ENCODE results near the gene LHX3. TPM values are rescaled to one million over a fixed set of nuclear protein-coding genes. Genes with fewer than 3 reads are reported as not detected.

The LHX3 gene
- polyA plus RNA-seq, 2 of the 4 experiments (the other 2 are of a cell fraction), result 0.03 TPM; not detected in 1

DNA sequence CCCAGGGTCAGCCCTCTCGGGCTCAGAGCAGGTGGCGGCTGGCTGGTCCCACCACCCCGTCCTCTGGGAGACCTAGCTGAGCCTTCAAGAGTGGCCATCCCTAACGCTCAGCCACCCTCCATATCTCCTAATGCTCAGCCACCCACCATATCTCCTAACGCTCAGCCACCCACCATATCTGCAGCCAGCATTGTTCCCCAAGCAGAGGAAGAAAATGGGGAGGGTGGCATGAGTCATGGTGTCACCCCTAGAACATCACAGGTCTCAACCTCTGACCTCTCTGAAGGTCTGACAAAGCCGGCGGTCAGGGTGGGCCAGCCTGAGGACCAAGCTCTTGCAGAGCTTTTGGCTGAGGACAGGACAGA lies 14.7 kb downstream of the LHX3 start (continued):
- TF ChIP-seq HOXB5 (CRISPR knock-in tag; IDR thresholded peaks at IDR 0.05), result no peak
- TF ChIP-seq HOXB13 (CRISPR knock-in tag; IDR thresholded peaks at IDR 0.05; ENCODE audit: low read depth), result no peak
- TF ChIP-seq MAFK (IDR thresholded peaks at IDR 0.05; ENCODE audit: partially characterized antibody), result no peak
- no peak for TF ChIP-seq SREBF2 (IDR thresholded peaks at IDR 0.05)
- TF ChIP-seq TP53 (CRISPR knock-in tag; IDR thresholded peaks at IDR 0.05), result no peak

DNA sequence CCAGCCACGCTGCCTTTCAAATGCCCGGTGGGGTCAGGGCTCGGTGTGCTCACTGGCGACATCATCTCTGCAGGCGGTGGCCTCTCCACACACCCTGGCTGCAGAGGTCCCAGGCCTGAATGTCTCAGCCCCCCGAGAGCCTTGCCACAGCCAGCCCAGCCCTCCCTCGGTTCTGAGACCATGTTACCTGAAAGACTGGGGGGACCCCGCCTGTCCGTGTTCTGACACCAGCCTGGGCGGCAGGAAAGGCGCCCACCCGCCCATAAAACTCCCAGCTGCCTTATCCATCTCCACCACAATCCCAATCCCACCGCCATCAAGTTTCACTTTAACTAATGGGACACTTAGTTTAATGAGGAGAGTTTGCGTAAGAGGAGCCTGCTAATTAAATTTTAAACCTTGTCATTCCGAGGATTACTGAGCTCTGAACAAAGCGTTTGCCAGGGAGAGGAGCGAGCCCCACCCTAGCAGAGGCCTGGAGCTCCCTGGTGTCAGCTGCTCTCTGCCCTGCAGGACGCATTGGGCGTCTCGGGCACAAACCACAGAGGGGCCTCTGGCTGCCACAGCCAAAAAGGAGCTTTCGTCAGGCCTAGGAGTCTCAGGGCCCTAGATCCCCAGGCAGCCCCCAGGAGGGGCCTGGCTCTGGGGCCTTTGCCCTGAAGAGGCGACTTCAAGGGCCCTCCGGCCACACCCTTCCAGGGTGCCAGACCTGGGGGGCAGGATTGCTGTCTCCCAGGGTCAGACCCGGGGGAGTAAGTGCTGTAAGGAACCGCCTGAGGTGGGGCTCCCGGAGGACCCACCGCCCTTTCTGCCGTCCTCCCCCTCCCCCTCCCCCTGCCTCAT lies 15.3 kb downstream of the LHX3 start:
- no peak overlapping the region for H3K4me3 ChIP-seq
- H3K27ac ChIP-seq, result no peak overlapping the region
- CTCF ChIA-PET, result interaction anchor here (0.8 to 2.0 kb wide), 4 partner anchors 11 to 238 kb away, joined by 3 to 7 read pairs (median 3); no protein-coding TSS in a partner anchor
- WGBS (ENCODE audit: missing lambda C conversion rate), result 63% methylated on average over 25 of the region's 28 CpGs
- no peak overlapping the region for H3K4me2 ChIP-seq
- FAIRE-seq (no peak), ATAC-seq (0 out of 6 replicates have a peak, but pooled peaks of 1 of the 2 experiments have one; percentile 12), DNase-seq (ENCODE audit: low read depth in 1 of 2, low spot score in 1 of 2) (no peak)
- peaks cover 17% of the 10 kb centered on the region for H3K4me1 ChIP-seq
- TF ChIP-seq RAD21 (conservative IDR thresholded peaks at IDR 0.05 in 1 of 2, IDR thresholded peaks at IDR 0.05 in 1 of 2) (no peak), SMC3 (IDR thresholded peaks at IDR 0.05) (no peak), HDAC2 (IDR thresholded peaks at IDR 0.05) (no peak), TFCP2L1 (CRISPR knock-in tag; IDR thresholded peaks at IDR 0.05) (no peak), EHMT2 (IDR thresholded peaks at IDR 0.05; ENCODE audit: low read depth) (no peak), ESRRA (IDR thresholded peaks at IDR 0.05; ENCODE audit: borderline replicate concordance, low read length) (no peak), FOSB (CRISPR knock-in tag; IDR thresholded peaks at IDR 0.05) (no peak), ZFP36 (IDR thresholded peaks at IDR 0.05; ENCODE audit: borderline replicate concordance, partially characterized antibody) (no peak), JUN (IDR thresholded peaks at IDR 0.05) (no peak), MAX (IDR thresholded peaks at IDR 0.05) (no peak), HOXB5 (CRISPR knock-in tag; IDR thresholded peaks at IDR 0.05) (no peak), FOXS1 (CRISPR knock-in tag; IDR thresholded peaks at IDR 0.05) (no peak), EP300 (IDR thresholded peaks at IDR 0.05) (no peak), ZC3H11A (IDR thresholded peaks at IDR 0.05) (no peak)
- POLR2A ChIA-PET, result no interaction called here
- H3K9me3 ChIP-seq, result no peaks in the 10 kb centered on the region

GRCh38 chr9:136187683-136188586 lies 17.0 kb downstream of the LHX3 start:
- TF ChIP-seq POLR2AphosphoS2 (conservative IDR thresholded peaks at IDR 0.05; ENCODE audit: low read length), result no peak
- ChIA-PET CTCF (interaction anchor here (0.8 to 4.3 kb wide), 5 partner anchors 16 to 278 kb away, joined by 3 to 31 read pairs (median 4); no protein-coding TSS in a partner anchor), POLR2A (interaction anchor here (0.6 kb wide), 1 partner anchor 16 kb away, joined by 7 read pairs; no protein-coding TSS in a partner anchor)
- Histone ChIP-seq H3K9me3 (no peaks in the 10 kb centered on the region), H3K4me3 (no peak overlapping the region), H3K4me1 (peaks cover 7% of the 10 kb centered on the region; the same call in 2 of the 3 replicates), H3K27ac (no peak overlapping the region), H3K4me2 (no peak overlapping the region)
- ATAC-seq (no peak), DNase-seq (ENCODE audit: low read depth in 1 of 2, low spot score in 1 of 2) (no peak), FAIRE-seq (no peak)
- 49% methylated on average over 20 of the region's 25 CpGs for WGBS (ENCODE audit: missing lambda C conversion rate)

GRCh38 chr9:136187197-136187596 lies 17.7 kb downstream of the LHX3 start:
- Histone ChIP-seq H3K9me3 (no peaks in the 10 kb centered on the region), H3K4me3 (no peak overlapping the region), H3K27ac (no peak overlapping the region), H3K4me1 (peaks cover 2% of the 10 kb centered on the region; the same call in 2 of the 3 replicates), H3K4me2 (no peak overlapping the region)
- POLR2A ChIA-PET, result no interaction called here
- ATAC-seq, result no peak
- FAIRE-seq, result no peak
- DNase-seq (ENCODE audit: low read depth in 1 of 2, low spot score in 1 of 2), result no peak
- 89% methylated on average over 18 of the region's 18 CpGs for WGBS (ENCODE audit: missing lambda C conversion rate)
- CTCF ChIA-PET, result interaction anchor here (1.5 to 4.3 kb wide), 2 partner anchors 17 to 69 kb away, joined by 3 to 31 read pairs; no protein-coding TSS in a partner anchor
- TF ChIP-seq, protein P1, sequence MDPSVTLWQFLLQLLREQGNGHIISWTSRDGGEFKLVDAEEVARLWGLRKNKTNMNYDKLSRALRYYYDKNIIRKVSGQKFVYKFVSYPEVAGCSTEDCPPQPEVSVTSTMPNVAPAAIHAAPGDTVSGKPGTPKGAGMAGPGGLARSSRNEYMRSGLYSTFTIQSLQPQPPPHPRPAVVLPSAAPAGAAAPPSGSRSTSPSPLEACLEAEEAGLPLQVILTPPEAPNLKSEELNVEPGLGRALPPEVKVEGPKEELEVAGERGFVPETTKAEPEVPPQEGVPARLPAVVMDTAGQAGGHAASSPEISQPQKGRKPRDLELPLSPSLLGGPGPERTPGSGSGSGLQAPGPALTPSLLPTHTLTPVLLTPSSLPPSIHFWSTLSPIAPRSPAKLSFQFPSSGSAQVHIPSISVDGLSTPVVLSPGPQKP (IDR thresholded peaks at IDR 0.05; ENCODE audit: low read depth, low read length), result no peak
- TF ChIP-seq EP300 (IDR thresholded peaks at IDR 0.05), result no peak
- TF ChIP-seq RCOR1 (IDR thresholded peaks at IDR 0.05; ENCODE audit: low read depth, low read length), result no peak
- TF ChIP-seq NPAS2 (CRISPR knock-in tag; IDR thresholded peaks at IDR 0.05; ENCODE audit: borderline replicate concordance), result no peak
- TF ChIP-seq MAZ (IDR thresholded peaks at IDR 0.05; ENCODE audit: borderline replicate concordance, low read depth, low read length), result no peak
- TF ChIP-seq ZNF302 (CRISPR knock-in tag; IDR thresholded peaks at IDR 0.05), result no peak
- no peak for TF ChIP-seq RNF2 (IDR thresholded peaks at IDR 0.05; ENCODE audit: borderline replicate concordance, low read depth)
- TF ChIP-seq, protein P2, sequence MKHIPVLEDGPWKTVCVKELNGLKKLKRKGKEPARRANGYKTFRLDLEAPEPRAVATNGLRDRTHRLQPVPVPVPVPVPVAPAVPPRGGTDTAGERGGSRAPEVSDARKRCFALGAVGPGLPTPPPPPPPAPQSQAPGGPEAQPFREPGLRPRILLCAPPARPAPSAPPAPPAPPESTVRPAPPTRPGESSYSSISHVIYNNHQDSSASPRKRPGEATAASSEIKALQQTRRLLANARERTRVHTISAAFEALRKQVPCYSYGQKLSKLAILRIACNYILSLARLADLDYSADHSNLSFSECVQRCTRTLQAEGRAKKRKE (CRISPR knock-in tag; IDR thresholded peaks at IDR 0.05; ENCODE audit: low read depth), result no peak
- TF ChIP-seq E2F6 (IDR thresholded peaks at IDR 0.05; ENCODE audit: borderline replicate concordance, low read depth), result no peak
- TF ChIP-seq POLR2AphosphoS2 (conservative IDR thresholded peaks at IDR 0.05; ENCODE audit: low read length), result no peak
- TF ChIP-seq HOXB13 (CRISPR knock-in tag; IDR thresholded peaks at IDR 0.05; ENCODE audit: low read depth), result no peak
